ENCODE data around the gene PRRG2. TPM values are rescaled to one million over a fixed set of nuclear protein-coding genes. Genes with fewer than 3 reads are reported as not detected.

The PRRG2 gene
- total and polyA plus RNA-seq, 10 of the 15 experiments (the other 5 are each of a cell fraction or from before 2014, with no cell fraction given): 0.09 to 2.1 (median 0.86) TPM

- no peak for TF ChIP-seq PRDM15 (CRISPR knock-in tag; IDR thresholded peaks at IDR 0.05)
These were observed 29.6 kb upstream of the PRRG2 start (continued) for GRCh38 chr19:49551531-49551930.

DNA sequence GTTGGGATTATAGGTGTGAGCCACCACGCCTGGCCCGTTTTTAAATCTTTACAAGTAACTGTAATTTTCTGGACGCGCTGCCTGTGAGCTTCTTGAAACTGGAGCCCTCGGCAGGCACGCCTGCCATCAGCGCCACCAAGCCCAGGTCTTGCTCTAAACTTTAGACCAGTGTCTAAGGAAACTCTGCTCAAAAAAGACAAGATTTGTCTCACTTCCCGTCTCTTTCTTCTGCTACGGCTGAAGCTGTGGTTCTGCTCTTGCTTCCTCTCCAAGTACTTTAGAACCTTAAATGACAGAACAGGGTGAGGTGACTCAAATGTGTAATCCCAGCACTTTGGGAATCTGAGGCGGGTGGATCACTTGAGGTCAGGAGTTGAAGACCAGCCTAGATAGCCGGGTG is 28.4 kb upstream of the PRRG2 start:
- no peaks in the 10 kb centered on the region for H3K4me1 ChIP-seq (ENCODE audit: control insufficient read depth, insufficient read depth, low read length)
- no peak for ATAC-seq
- intact Hi-C loops (cut with micrococcal nuclease; ENCODE audit: unreplicated experiment): no loop called here
- no peak for FAIRE-seq
- no peak for TF ChIP-seq JUND (IDR thresholded peaks at IDR 0.05; ENCODE audit: low read depth, low read length)
- TF ChIP-seq E2F4 (IDR thresholded peaks at IDR 0.05; ENCODE audit: low read depth, low read length): no peak
- POLR2A ChIA-PET: interaction anchor here (1.0 kb wide), 1 partner anchor 17 kb away, joined by 3 read pairs; no protein-coding TSS in a partner anchor
- no peak overlapping the region for H3K27ac ChIP-seq (ENCODE audit: control insufficient read depth, insufficient read depth)
- H3K4me2 ChIP-seq (ENCODE audit: control insufficient read depth, insufficient read depth): no peak overlapping the region
- WGBS (ENCODE audit: insufficient coverage, insufficient replicate concordance, low lambda C conversion rate, missing lambda C conversion rate): 84% methylated on average over 10 of the region's 11 CpGs
- RAD21 ChIA-PET (ENCODE audit: unreplicated experiment): no interaction called here
- BruUV-seq (replicated peaks): no TSS peak
- H2AFZ ChIP-seq (ENCODE audit: control insufficient read depth, low read depth, low read length): no peak overlapping the region
- DNase-seq (ENCODE audit: low read depth, low spot score): no peak
- H3K4me3 ChIP-seq: no peak overlapping the region
- no peak overlapping the region for H3K9ac ChIP-seq (ENCODE audit: control insufficient read depth, insufficient read depth, low read length)
- no peaks in the 10 kb centered on the region for H3K27me3 ChIP-seq (replicated peaks in 1 of 2; ENCODE audit: control insufficient read depth in 2 of 2, insufficient read depth in 2 of 2, low read length in 1 of 2)
- SMC1A ChIA-PET (ENCODE audit: uncharacterized antibody, unreplicated experiment): no interaction called here
- CTCF ChIA-PET: interaction anchor here (1.8 kb wide), 1 partner anchor 17 kb away, joined by 4 read pairs; no protein-coding TSS in a partner anchor
- in situ Hi-C loops (cut with MboI): no loop called here
- H3K79me2 ChIP-seq (ENCODE audit: control insufficient read depth, insufficient read depth, low read length): no peaks in the 10 kb centered on the region
- no peaks in the 10 kb centered on the region for H3K9me3 ChIP-seq (replicated peaks; ENCODE audit: control insufficient read depth, insufficient read depth, low read length)
- H4K20me1 ChIP-seq (ENCODE audit: control insufficient read depth, insufficient read depth): no peaks in the 10 kb centered on the region
- peaks cover 7 to 18% of the 10 kb centered on the region in 2 experiments for H3K36me3 ChIP-seq (ENCODE audit: control insufficient read depth in 2 of 2, insufficient read depth in 2 of 2, low read length in 1 of 2)
